ENCODE results near the gene STIMATE. TPM values are rescaled to one million over a fixed set of nuclear protein-coding genes. Genes with fewer than 3 reads are reported as not detected.

Gene STIMATE
- total and polyA plus RNA-seq, 4 donors: 17.7 to 38.6 (median 31.6) TPM

DNA sequence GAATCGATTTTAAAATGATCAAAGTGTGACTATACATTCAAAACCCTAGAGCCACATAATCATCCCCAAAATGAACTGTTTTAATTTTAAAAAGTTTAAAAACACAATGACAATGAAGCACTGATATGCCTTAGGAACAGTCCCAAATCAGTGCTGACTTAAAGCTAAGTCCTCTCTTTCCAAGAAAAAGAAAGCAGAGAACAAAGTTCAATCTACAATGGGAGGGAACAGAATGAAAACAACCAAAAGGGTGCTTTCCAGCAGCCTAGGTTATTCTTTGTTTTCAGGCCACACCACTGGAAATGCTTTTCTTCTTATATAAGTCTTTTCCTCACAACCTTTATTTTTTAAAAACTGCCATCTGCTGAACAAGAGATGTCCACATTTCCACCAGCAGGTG, 7.2 kb upstream of the STIMATE start:
- WGBS, 2 donors: 77 to 89% methylated on average over 1 of the region's 1 CpG
- no peaks in the 10 kb centered on the region for H3K36me3 ChIP-seq (ENCODE audit: control insufficient read depth in 1 of 2, insufficient read depth in 2 of 2, low read length in 1 of 2)
- H3K9me3 ChIP-seq (ENCODE audit: control insufficient read depth, low read length): no peaks in the 10 kb centered on the region
- intact Hi-C loops (cut with DNase I): no loop called here
- no peak overlapping the region for H3K4me3 ChIP-seq (ENCODE audit: low read length in 2 of 2)
- H3K27ac ChIP-seq (ENCODE audit: low read depth in 1 of 2, low read length in 2 of 2): no peak overlapping the region
- no peak for ATAC-seq (ENCODE audit: low FRiP score)
- DNase-seq: no peak
- no peaks in the 10 kb centered on the region for H3K4me1 ChIP-seq (ENCODE audit: control insufficient read depth in 1 of 2, insufficient read depth in 2 of 2, low read length in 2 of 2)
- no peaks in the 10 kb centered on the region for H3K27me3 ChIP-seq (ENCODE audit: control insufficient read depth in 1 of 2, insufficient read depth in 2 of 2, low read length in 1 of 2)

DNA sequence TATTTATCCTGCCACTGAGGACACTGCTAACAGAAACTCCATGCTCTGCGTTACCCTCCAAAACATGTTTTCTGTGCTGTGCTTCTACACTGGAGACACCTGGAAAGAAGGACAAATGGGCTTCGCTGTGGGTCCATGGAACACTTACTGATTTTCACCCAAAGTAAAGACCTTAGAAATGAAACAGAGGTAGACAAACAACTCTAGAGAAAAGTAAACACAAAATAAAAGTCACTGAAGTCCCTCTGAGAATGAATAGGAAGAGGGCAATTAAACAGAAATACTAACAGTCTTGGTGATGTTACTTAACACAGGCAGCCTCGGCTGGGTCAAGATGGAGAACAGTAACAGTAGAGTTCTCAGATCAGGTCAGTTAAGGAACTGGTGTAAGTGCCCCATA, 6.7 kb upstream of the STIMATE start:
- ATAC-seq (ENCODE audit: low FRiP score) (no peak), DNase-seq (no peak)
- Histone ChIP-seq H3K9me3 (ENCODE audit: control insufficient read depth, low read length) (no peaks in the 10 kb centered on the region), H3K4me3 (ENCODE audit: low read length in 2 of 2) (no peak overlapping the region), H3K27me3 (ENCODE audit: control insufficient read depth in 1 of 2, insufficient read depth in 2 of 2, low read length in 1 of 2) (no peaks in the 10 kb centered on the region), H3K27ac (ENCODE audit: low read depth in 1 of 2, low read length in 2 of 2) (no peak overlapping the region), H3K4me1 (ENCODE audit: control insufficient read depth in 1 of 2, insufficient read depth in 2 of 2, low read length in 2 of 2) (no peaks in the 10 kb centered on the region), H3K36me3 (ENCODE audit: control insufficient read depth in 1 of 2, insufficient read depth in 2 of 2, low read length in 1 of 2) (no peaks in the 10 kb centered on the region)
- 87 to 89% methylated on average over 3 of the region's 3 CpGs for WGBS, 2 donors
- intact Hi-C loops (cut with DNase I): no loop called here

DNA sequence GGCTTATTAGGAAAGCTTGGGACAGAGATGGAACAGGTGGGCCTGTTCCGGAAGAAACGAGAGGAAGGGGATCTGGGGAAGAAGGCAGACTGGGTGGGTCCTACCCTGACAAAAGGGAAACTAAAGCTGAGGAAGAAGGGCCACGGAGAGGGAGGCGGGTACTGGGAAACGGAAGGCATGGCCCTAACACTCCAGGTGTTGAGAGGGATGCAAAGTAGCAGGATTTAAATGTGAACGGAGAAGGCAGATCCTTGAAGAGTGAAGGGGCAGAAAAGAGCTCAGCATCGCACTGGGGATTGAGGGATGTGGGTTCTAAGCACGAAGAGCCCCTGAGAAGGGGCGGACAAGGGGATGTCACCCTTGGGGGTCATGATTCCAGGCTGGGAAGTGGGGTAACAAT, 735 bp downstream of the STIMATE start:
- Histone ChIP-seq H3K9me3 (ENCODE audit: control insufficient read depth, low read length) (no peaks in the 10 kb centered on the region), H3K4me3 (ENCODE audit: low read length in 2 of 2) (peak overlapping the region; percentile 75 to 79), H3K36me3 (ENCODE audit: control insufficient read depth in 1 of 2, insufficient read depth in 2 of 2, low read length in 1 of 2) (no peaks in the 10 kb centered on the region), H3K27me3 (ENCODE audit: control insufficient read depth in 1 of 2, insufficient read depth in 2 of 2, low read length in 1 of 2) (no peaks in the 10 kb centered on the region), H3K4me1 (ENCODE audit: control insufficient read depth in 1 of 2, insufficient read depth in 2 of 2, low read length in 2 of 2) (peaks cover 2 to 15% of the 10 kb centered on the region in 2 donors), H3K27ac (ENCODE audit: low read depth in 1 of 2, low read length in 2 of 2) (peak overlapping the region; percentile 49 to 61)
- ATAC-seq (ENCODE audit: low FRiP score) (no peak), DNase-seq (no peak)
- 2 to 4% methylated on average over 9 of the region's 9 CpGs for WGBS, 2 donors
- intact Hi-C loops (cut with DNase I): loop anchor here in 1 of 2 donors (5.0 kb wide), 2 partner anchors 124 to 214 kb away; partner anchors contain the start of gene NEK4

DNA sequence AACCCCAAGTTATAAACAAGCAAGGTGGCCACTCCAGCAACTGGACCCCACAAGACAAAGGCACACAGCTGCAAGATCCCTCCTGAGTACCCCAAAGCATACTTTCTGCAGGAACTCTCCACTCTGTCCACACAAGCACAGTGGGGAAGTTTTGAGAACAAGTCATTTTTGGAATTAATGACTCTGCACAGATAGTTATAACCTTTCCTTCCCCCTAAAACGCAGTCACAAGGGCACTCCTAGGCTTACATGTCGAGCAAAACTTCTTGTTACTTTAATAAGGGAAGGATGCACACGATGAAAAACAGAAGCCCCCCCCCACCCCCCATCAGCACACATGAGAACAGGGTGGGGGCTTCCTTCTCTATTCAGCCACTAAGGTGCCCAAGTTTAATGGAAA, 1.2 kb downstream of the STIMATE start:
- DNase-seq (no peak), ATAC-seq (ENCODE audit: low FRiP score) (no peak)
- H3K27me3 ChIP-seq (ENCODE audit: control insufficient read depth in 1 of 2, insufficient read depth in 2 of 2, low read length in 1 of 2): no peaks in the 10 kb centered on the region
- 2 to 3% methylated on average over 3 of the region's 3 CpGs for WGBS, 2 donors
- H3K4me1 ChIP-seq (ENCODE audit: control insufficient read depth in 1 of 2, insufficient read depth in 2 of 2, low read length in 2 of 2): peaks cover 2 to 19% of the 10 kb centered on the region in 2 donors
- H3K36me3 ChIP-seq (ENCODE audit: control insufficient read depth in 1 of 2, insufficient read depth in 2 of 2, low read length in 1 of 2): no peaks in the 10 kb centered on the region
- H3K4me3 ChIP-seq (ENCODE audit: low read length in 2 of 2): peak overlapping the region; percentile 54 to 75
- H3K9me3 ChIP-seq (ENCODE audit: control insufficient read depth, low read length): no peaks in the 10 kb centered on the region
- peak overlapping the region; percentile 34 to 61 for H3K27ac ChIP-seq (ENCODE audit: low read depth in 1 of 2, low read length in 2 of 2)
- intact Hi-C loops (cut with DNase I): loop anchor here in 1 of 2 donors (5.0 kb wide), 2 partner anchors 124 to 214 kb away; partner anchors contain the start of gene NEK4

DNA sequence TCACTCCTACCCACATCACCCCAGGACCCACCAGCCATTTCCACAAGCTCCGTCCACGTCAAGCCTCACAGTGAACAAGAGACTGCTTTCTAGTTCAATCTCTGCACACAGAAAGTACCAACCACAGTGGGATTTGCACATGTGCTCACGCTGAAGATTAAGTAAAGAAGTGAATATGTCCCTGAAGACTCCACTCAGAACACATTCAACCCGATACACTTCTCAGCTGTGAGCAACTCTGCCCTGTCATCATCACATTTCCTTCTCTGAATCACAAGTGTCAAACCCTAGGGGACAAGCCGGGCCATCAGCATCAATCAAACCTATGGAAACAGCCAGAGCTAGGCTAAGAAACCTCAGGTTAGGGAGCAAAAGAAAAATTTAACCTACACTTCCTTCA, 1.9 kb downstream of the STIMATE start:
- ATAC-seq (ENCODE audit: low FRiP score) (no peak), DNase-seq (no peak)
- H3K4me3 ChIP-seq (ENCODE audit: low read length in 2 of 2): peak overlapping the region in 1 of 2 donors; percentile 75
- no peaks in the 10 kb centered on the region for H3K9me3 ChIP-seq (ENCODE audit: control insufficient read depth, low read length)
- WGBS, 2 donors: 36 to 45% methylated on average over 5 of the region's 5 CpGs
- H3K36me3 ChIP-seq (ENCODE audit: control insufficient read depth in 1 of 2, insufficient read depth in 2 of 2, low read length in 1 of 2): no peaks in the 10 kb centered on the region
- H3K27me3 ChIP-seq (ENCODE audit: control insufficient read depth in 1 of 2, insufficient read depth in 2 of 2, low read length in 1 of 2): no peaks in the 10 kb centered on the region
- peaks cover 2 to 25% of the 10 kb centered on the region in 2 donors for H3K4me1 ChIP-seq (ENCODE audit: control insufficient read depth in 1 of 2, insufficient read depth in 2 of 2, low read length in 2 of 2)
- H3K27ac ChIP-seq (ENCODE audit: low read depth in 1 of 2, low read length in 2 of 2): peak overlapping the region in 1 of 2 donors; percentile 61
- intact Hi-C loops (cut with DNase I): loop anchor here in 1 of 2 donors (5.0 kb wide), 2 partner anchors 123 to 213 kb away; partner anchors contain the start of gene NEK4

DNA sequence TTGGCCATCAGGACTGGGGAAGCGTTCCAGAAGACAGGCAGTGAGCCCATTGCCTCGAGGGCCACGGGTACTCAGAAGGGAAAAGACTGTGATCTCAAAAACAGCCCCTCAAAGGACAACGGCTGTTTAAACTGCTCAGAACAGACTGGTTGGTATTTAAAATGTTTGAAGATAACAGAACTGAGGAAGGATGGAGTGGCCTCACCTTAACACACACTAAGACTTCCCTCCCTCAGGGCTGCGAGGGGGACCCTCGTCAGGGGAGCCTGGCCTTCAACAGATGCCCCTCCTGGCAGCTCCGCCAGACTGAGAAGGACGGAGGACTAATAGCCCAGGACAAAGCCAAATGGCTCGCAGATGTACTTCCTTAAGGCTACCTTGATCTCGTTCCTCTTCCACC, 2.6 kb downstream of the STIMATE start:
- DNase-seq (no peak), ATAC-seq (ENCODE audit: low FRiP score) (no peak)
- intact Hi-C loops (cut with DNase I): loop anchor here (5.0 kb wide), 3 partner anchors 62 to 212 kb away; partner anchors contain the start of genes ITIH4 (in 2 of the 2) and NEK4 (in 1 of the 2)
- H3K9me3 ChIP-seq (ENCODE audit: control insufficient read depth, low read length): no peaks in the 10 kb centered on the region
- H3K4me1 ChIP-seq (ENCODE audit: control insufficient read depth in 1 of 2, insufficient read depth in 2 of 2, low read length in 2 of 2): peaks cover 2 to 26% of the 10 kb centered on the region in 2 donors
- no peak overlapping the region for H3K4me3 ChIP-seq (ENCODE audit: low read length in 2 of 2)
- no peaks in the 10 kb centered on the region for H3K27me3 ChIP-seq (ENCODE audit: control insufficient read depth in 1 of 2, insufficient read depth in 2 of 2, low read length in 1 of 2)
- H3K36me3 ChIP-seq (ENCODE audit: control insufficient read depth in 1 of 2, insufficient read depth in 2 of 2, low read length in 1 of 2): no peaks in the 10 kb centered on the region
- H3K27ac ChIP-seq (ENCODE audit: low read depth in 1 of 2, low read length in 2 of 2): peak overlapping the region; percentile 47 to 61
- WGBS, 2 donors: 39 to 45% methylated on average over 10 of the region's 10 CpGs

DNA sequence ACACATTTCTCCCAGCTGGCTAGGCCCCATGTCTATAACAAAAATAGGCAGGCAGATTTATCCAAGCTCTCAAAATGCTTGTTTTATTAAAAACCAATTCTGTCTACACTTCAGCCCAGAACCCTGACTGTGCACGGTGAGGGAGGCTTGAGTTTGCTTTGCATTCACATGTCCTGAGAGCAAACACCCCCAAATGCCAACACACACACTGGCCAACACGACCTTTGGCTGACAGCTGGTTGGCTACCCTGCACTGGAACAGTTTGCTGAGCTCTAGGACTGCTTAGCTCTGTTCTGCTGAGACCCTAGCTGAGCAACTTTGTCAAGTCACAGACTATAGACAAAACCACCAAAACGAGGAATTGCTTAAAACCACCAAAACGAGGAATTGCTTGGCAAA, 3.6 kb downstream of the STIMATE start:
- ATAC-seq (ENCODE audit: low FRiP score) (peak; percentile 12), DNase-seq (peak in 1 of 2 donors; percentile 58)
- Histone ChIP-seq H3K36me3 (ENCODE audit: control insufficient read depth in 1 of 2, insufficient read depth in 2 of 2, low read length in 1 of 2) (no peaks in the 10 kb centered on the region), H3K4me3 (ENCODE audit: low read length in 2 of 2) (no peak overlapping the region), H3K27ac (ENCODE audit: low read depth in 1 of 2, low read length in 2 of 2) (peak overlapping the region; percentile 36 to 77), H3K9me3 (ENCODE audit: control insufficient read depth, low read length) (no peaks in the 10 kb centered on the region), H3K27me3 (ENCODE audit: control insufficient read depth in 1 of 2, insufficient read depth in 2 of 2, low read length in 1 of 2) (no peaks in the 10 kb centered on the region), H3K4me1 (ENCODE audit: control insufficient read depth in 1 of 2, insufficient read depth in 2 of 2, low read length in 2 of 2) (peaks cover 2 to 26% of the 10 kb centered on the region in 2 donors)
- 3 to 4% methylated on average over 4 of the region's 4 CpGs for WGBS, 2 donors
- intact Hi-C loops (cut with DNase I): loop anchor here (2.0 to 5.0 kb wide), 2 partner anchors 49 to 61 kb away; partner anchors contain the start of gene ITIH4 (in 2 of the 2)

DNA sequence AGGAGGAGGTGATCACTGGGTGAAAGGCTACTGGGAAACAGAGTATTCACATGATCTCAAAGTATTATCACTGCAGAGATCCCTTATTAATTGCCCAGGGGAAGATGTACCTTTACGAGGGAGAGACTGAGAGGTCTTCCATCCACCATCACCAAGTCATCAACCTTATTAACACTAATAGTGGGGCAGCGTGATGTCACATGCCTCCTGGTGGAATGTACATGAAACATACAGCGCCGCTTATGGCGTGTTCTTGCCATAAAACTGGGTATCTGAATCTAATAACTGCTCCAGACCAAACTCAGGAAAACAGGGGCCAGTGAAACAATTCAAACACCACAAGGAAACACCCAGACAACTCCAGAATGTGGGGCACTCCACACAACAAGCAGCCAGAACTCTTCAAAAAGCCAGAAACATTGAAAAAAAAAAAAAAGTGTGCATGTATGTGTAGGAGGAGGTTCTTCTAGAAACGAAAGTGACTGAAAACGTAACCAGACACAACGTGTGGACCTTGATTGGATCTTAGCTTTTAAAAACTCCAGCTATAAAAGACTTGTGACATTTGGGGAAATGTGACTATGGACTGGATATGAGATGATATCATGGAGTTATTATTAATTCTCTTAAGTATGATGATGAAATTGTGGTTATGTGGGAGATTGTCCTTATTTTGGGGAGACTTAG, 4.6 kb downstream of the STIMATE start:
- Histone ChIP-seq H3K27ac (ENCODE audit: low read depth in 1 of 2, low read length in 2 of 2) (peak overlapping the region; percentile 81 to 86), H3K4me3 (ENCODE audit: low read length in 2 of 2) (peak overlapping the region in 1 of 2 donors; percentile 14), H3K9me3 (ENCODE audit: control insufficient read depth, low read length) (no peaks in the 10 kb centered on the region), H3K4me1 (ENCODE audit: control insufficient read depth in 1 of 2, insufficient read depth in 2 of 2, low read length in 2 of 2) (peaks cover 4 to 26% of the 10 kb centered on the region in 2 donors), H3K27me3 (ENCODE audit: control insufficient read depth in 1 of 2, insufficient read depth in 2 of 2, low read length in 1 of 2) (no peaks in the 10 kb centered on the region), H3K36me3 (ENCODE audit: control insufficient read depth in 1 of 2, insufficient read depth in 2 of 2, low read length in 1 of 2) (no peaks in the 10 kb centered on the region)
- ATAC-seq (ENCODE audit: low FRiP score) (no peak), DNase-seq (no peak)
- intact Hi-C loops (cut with DNase I): loop anchor here (2.0 to 5.0 kb wide), 2 partner anchors 48 to 60 kb away; partner anchors contain the start of gene ITIH4 (in 2 of the 2)
- 24 to 29% methylated on average over 8 of the region's 8 CpGs for WGBS, 2 donors

DNA sequence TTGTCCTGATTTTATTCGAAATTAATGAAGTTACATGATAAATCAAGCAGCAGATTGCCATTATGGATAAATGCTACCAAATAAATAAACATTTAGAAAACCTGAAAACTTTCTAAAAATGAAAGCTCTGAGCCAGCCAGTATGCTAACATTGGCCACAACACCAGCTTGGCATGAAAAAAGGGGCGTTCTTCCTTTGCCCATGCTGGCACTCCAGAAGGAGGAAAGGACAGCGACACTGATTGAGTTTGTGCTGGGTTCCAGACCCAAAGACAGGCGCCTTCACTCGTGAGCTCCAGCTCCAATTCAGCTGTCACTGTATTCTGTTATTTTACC, 5.1 kb downstream of the STIMATE start:
- peaks cover 4 to 26% of the 10 kb centered on the region in 2 donors for H3K4me1 ChIP-seq (ENCODE audit: control insufficient read depth in 1 of 2, insufficient read depth in 2 of 2, low read length in 2 of 2)
- 4% methylated on average over 5 of the region's 5 CpGs for WGBS, 2 donors
- no peaks in the 10 kb centered on the region for H3K27me3 ChIP-seq (ENCODE audit: control insufficient read depth in 1 of 2, insufficient read depth in 2 of 2, low read length in 1 of 2)
- peak; percentile 16 for ATAC-seq (ENCODE audit: low FRiP score)
- H3K27ac ChIP-seq (ENCODE audit: low read depth in 1 of 2, low read length in 2 of 2): peak overlapping the region; percentile 81 to 86
- intact Hi-C loops (cut with DNase I): loop anchor here (2.0 to 5.0 kb wide), 2 partner anchors 47 to 60 kb away; partner anchors contain the start of gene ITIH4 (in 2 of the 2)
- no peaks in the 10 kb centered on the region for H3K9me3 ChIP-seq (ENCODE audit: control insufficient read depth, low read length)
- H3K4me3 ChIP-seq (ENCODE audit: low read length in 2 of 2): peak overlapping the region in 1 of 2 donors; percentile 14
- no peak for DNase-seq
- no peaks in the 10 kb centered on the region for H3K36me3 ChIP-seq (ENCODE audit: control insufficient read depth in 1 of 2, insufficient read depth in 2 of 2, low read length in 1 of 2)

Data from aorta (tissue), 5 donors.